Activated CD4-positive, CD25-positive, alpha-beta regulatory T cell treated with anti-CD3 and anti-CD28 coated beads, Interleukin-2, amount 50 U/mL, for 16 hours (primary cell): Measurements from ENCODE around the gene NCKIPSD.

ENCODE experiments used
- DNase-seq: peaks from one replicate; pipeline ENCODE4 v3.0.0-alpha.2; 2020; ENCODE audit warnings: low read depth, low spot score

NCKIPSD gene

DNA sequence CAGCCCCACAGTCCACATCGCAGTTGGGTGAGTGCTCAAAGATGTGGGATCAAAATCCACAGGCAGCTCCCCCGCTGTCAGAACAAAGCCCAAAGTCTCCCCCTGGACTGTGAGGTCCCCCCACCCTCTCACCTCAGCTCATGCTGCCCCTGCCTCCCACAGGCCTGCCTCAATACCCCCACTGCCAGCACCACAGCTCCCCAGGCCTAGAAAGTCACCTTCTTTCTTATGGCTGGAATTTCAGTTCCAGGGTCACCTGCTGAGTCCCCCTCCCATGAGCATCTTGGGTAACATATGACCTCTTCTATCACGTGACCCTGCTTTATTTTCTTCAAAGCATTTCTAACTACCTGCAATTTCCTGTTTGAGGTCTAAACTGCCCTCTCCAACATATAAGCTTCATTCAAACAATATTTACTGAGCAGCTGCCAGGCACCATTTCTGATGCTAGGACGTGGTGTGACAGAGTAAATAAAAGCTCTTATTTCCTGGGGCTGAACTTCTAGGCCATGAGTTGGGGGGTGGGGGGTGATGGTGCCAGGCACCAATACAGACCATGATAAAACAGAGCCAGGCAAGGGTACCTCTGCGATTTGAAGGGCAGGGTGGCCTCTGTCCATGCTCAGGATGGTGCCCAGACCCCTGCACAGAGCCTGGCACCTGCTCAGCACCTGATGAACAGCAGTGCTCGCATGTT is 61.7 kb downstream of the NCKIPSD start:
- no peak for DNase-seq
